ENCODE results near the gene KCNQ1OT1.

KCNQ1OT1 gene

DNA sequence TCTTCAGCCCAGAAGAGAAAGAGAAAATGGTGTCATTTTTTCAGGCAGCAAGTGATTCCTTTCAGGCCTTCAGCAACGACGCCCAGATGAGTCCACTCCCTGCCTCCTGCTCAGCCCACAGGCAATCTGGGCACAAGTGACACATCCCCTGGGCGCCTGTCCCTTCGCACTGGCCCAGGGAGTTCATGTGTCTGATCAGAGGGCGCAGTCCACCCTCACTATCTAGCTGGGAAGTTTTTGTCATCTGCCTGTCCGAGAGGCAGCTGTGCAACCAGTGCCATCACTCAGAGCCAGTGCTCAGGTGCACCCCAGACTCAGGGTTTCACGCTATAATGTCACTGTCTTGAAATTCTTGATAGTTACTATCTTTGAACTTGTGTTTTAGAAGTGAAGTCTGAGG is 1.4 kb upstream of the KCNQ1OT1 start:
- Histone ChIP-seq H3K9me2 (replicated peaks; ENCODE audit: low read depth, low read length) (no peaks in the 10 kb centered on the region), H3K27me3 (ENCODE audit: insufficient read depth, low read length, poor library complexity, severe bottlenecking) (no peaks in the 10 kb centered on the region), H3K4me1 (ENCODE audit: insufficient read depth, low read length, poor library complexity, severe bottlenecking) (peaks cover 53% of the 10 kb centered on the region), H3K9me3 (ENCODE audit: insufficient read depth, low read depth, low read length) (no peaks in the 10 kb centered on the region), H4K20me1 (ENCODE audit: insufficient read depth, low read length, poor library complexity, severe bottlenecking) (peaks cover 33% of the 10 kb centered on the region), H3K9ac (ENCODE audit: low read depth, low read length, poor library complexity, severe bottlenecking) (peak overlapping the region; percentile 95), H3K36me3 (ENCODE audit: insufficient read depth, low read length) (no peaks in the 10 kb centered on the region), H3K79me2 (ENCODE audit: insufficient read depth, low read length) (peaks cover 35% of the 10 kb centered on the region), H3F3A (ENCODE audit: low read depth) (no peaks in the 10 kb centered on the region), H2AFZ (ENCODE audit: low read length) (no peak overlapping the region), H3K4me3 (ENCODE audit: low read length, poor library complexity, severe bottlenecking) (peak overlapping the region; percentile 77), H3K4me2 (ENCODE audit: low read depth, low read length, poor library complexity, severe bottlenecking) (peak overlapping the region; percentile 65)
- TF ChIP-seq, protein P1, sequence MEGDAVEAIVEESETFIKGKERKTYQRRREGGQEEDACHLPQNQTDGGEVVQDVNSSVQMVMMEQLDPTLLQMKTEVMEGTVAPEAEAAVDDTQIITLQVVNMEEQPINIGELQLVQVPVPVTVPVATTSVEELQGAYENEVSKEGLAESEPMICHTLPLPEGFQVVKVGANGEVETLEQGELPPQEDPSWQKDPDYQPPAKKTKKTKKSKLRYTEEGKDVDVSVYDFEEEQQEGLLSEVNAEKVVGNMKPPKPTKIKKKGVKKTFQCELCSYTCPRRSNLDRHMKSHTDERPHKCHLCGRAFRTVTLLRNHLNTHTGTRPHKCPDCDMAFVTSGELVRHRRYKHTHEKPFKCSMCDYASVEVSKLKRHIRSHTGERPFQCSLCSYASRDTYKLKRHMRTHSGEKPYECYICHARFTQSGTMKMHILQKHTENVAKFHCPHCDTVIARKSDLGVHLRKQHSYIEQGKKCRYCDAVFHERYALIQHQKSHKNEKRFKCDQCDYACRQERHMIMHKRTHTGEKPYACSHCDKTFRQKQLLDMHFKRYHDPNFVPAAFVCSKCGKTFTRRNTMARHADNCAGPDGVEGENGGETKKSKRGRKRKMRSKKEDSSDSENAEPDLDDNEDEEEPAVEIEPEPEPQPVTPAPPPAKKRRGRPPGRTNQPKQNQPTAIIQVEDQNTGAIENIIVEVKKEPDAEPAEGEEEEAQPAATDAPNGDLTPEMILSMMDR (conservative IDR thresholded peaks at IDR 0.05; ENCODE audit: low read length) = no peak
- TF ChIP-seq EZH2phosphoT487 (IDR thresholded peaks at IDR 0.05; ENCODE audit: borderline replicate concordance) = no peak

DNA sequence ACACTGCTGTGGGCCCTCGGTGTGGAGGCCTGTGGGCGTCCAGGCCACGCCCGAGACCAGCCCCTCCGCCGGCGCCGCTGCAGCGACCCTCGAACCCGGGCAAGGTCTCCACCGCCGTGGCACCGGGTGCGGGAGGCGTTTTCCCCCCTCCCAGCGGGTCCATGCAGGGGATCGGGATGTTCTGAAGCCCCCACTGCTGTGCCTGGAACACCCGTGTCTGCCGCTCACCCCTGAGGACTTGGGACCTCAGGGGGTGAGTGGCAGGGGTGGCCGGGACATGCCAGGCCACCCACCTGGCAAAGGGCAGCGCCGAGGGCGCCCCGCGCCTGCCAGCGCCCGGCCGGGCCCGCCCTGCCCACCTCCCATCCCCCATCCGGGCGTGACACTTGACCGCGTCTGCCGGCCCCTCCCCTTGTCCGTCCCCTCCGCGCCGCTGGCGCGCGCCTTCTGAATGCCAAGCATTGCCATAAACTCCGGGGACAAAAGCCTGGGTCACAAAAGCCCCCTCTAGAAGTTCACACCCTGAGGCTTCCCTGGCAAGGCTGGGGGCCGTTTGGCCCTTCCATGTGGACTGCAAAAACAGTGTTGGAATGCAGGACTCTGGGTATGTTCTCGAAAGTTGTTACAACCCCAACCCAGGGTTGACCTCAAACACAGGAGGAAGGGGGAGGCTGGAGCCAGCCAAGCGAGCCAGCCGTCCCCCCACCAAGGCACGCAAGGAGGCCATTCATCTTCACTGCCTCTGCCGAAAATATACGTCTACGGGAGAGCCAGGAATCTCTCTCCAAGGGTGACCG is 819 bp upstream of the KCNQ1OT1 start:
- Histone ChIP-seq H3K9ac (ENCODE audit: low read depth, low read length, poor library complexity, severe bottlenecking) (peak overlapping the region; percentile 95), H4K20me1 (ENCODE audit: insufficient read depth, low read length, poor library complexity, severe bottlenecking) (peaks cover 38% of the 10 kb centered on the region), H3K4me2 (ENCODE audit: low read depth, low read length, poor library complexity, severe bottlenecking) (peak overlapping the region; percentile 65), H3K4me3 (ENCODE audit: low read length, poor library complexity, severe bottlenecking) (peak overlapping the region; percentile 77), H3F3A (ENCODE audit: low read depth) (no peaks in the 10 kb centered on the region), H3K36me3 (ENCODE audit: insufficient read depth, low read length) (no peaks in the 10 kb centered on the region), H3K9me3 (ENCODE audit: insufficient read depth, low read depth, low read length) (no peaks in the 10 kb centered on the region), H3K9me2 (replicated peaks; ENCODE audit: low read depth, low read length) (no peaks in the 10 kb centered on the region), H2AFZ (ENCODE audit: low read length) (no peak overlapping the region; the same call in 1 of the 2 replicates), H3K27me3 (ENCODE audit: insufficient read depth, low read length, poor library complexity, severe bottlenecking) (no peaks in the 10 kb centered on the region), H3K4me1 (ENCODE audit: insufficient read depth, low read length, poor library complexity, severe bottlenecking) (peaks cover 59% of the 10 kb centered on the region), H3K79me2 (ENCODE audit: insufficient read depth, low read length) (peaks cover 41% of the 10 kb centered on the region)
- TF ChIP-seq, protein P1 (conservative IDR thresholded peaks at IDR 0.05; ENCODE audit: low read length) = no peak
- no peak for TF ChIP-seq EZH2phosphoT487 (IDR thresholded peaks at IDR 0.05; ENCODE audit: borderline replicate concordance)

DNA sequence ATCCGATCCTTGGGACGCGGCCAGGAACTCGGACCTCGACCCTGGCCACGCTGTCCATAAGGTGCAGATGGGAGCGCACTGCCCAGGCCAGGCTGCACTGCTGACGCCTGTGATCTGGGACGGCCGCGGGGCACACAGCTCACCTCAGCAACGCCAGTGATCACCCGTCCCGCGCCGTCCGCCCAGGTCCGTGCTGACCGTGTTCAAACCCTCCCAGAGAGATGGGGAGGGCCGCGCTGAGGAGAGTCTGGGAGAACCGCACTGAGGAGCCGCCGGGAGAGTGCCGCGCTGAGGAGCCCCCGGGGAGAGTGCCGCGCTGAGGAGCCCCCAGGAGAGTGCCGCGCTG is 636 bp downstream of the KCNQ1OT1 start:
- peak overlapping the region; percentile 88 for H3K4me2 ChIP-seq (ENCODE audit: low read depth, low read length, poor library complexity, severe bottlenecking)
- no peaks in the 10 kb centered on the region for H3K27me3 ChIP-seq (ENCODE audit: insufficient read depth, low read length, poor library complexity, severe bottlenecking)
- H3K9me2 ChIP-seq (replicated peaks; ENCODE audit: low read depth, low read length) = no peaks in the 10 kb centered on the region
- H2AFZ ChIP-seq (ENCODE audit: low read length) = no peak overlapping the region
- peak overlapping the region; percentile 77 for H3K9ac ChIP-seq (ENCODE audit: low read depth, low read length, poor library complexity, severe bottlenecking)
- H4K20me1 ChIP-seq (ENCODE audit: insufficient read depth, low read length, poor library complexity, severe bottlenecking) = peaks cover 41% of the 10 kb centered on the region
- H3K36me3 ChIP-seq (ENCODE audit: insufficient read depth, low read length) = no peaks in the 10 kb centered on the region
- H3F3A ChIP-seq (ENCODE audit: low read depth) = peaks cover 2% of the 10 kb centered on the region
- peak overlapping the region; percentile 75 for H3K4me3 ChIP-seq (ENCODE audit: low read length, poor library complexity, severe bottlenecking)
- peaks cover 55% of the 10 kb centered on the region for H3K79me2 ChIP-seq (ENCODE audit: insufficient read depth, low read length)
- H3K9me3 ChIP-seq (ENCODE audit: insufficient read depth, low read depth, low read length) = no peaks in the 10 kb centered on the region
- peaks cover 71% of the 10 kb centered on the region for H3K4me1 ChIP-seq (ENCODE audit: insufficient read depth, low read length, poor library complexity, severe bottlenecking)
- TF ChIP-seq, protein P1 (conservative IDR thresholded peaks at IDR 0.05; ENCODE audit: low read length) = no peak
- no peak for TF ChIP-seq EZH2phosphoT487 (IDR thresholded peaks at IDR 0.05; ENCODE audit: borderline replicate concordance)

Data from Loucy (cell line).